ENCODE data around the gene GNB1.

DNA sequence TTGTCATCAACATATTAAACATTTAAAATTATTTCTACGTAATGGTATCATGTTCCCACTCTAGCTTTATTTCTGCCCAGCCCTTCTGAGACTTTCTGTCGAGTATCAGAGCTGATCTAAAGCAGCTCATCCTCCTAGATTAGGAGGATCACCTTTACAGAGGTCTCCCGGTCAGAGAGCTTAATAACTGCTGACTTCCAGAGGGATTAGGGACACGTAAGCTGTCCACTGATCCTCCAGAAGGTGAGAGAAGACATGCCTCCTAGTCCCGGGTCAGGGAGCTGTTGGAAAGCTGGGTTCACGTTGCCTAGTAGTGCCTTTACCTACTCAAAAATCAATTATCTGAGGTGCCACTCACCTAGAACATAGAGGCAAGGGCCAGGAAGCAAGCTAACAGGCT lies 81.4 kb downstream of the GNB1 start:
- TF ChIP-seq, protein P1, sequence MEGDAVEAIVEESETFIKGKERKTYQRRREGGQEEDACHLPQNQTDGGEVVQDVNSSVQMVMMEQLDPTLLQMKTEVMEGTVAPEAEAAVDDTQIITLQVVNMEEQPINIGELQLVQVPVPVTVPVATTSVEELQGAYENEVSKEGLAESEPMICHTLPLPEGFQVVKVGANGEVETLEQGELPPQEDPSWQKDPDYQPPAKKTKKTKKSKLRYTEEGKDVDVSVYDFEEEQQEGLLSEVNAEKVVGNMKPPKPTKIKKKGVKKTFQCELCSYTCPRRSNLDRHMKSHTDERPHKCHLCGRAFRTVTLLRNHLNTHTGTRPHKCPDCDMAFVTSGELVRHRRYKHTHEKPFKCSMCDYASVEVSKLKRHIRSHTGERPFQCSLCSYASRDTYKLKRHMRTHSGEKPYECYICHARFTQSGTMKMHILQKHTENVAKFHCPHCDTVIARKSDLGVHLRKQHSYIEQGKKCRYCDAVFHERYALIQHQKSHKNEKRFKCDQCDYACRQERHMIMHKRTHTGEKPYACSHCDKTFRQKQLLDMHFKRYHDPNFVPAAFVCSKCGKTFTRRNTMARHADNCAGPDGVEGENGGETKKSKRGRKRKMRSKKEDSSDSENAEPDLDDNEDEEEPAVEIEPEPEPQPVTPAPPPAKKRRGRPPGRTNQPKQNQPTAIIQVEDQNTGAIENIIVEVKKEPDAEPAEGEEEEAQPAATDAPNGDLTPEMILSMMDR (IDR thresholded peaks at IDR 0.05): no peak
- TF ChIP-seq POLR2A (IDR thresholded peaks at IDR 0.05) (no peak), POLR2AphosphoS5 (IDR thresholded peaks at IDR 0.05) (no peak), EP300 (IDR thresholded peaks at IDR 0.05) (no peak)

All from upper lobe of left lung (tissue), 4 donors.